D721Med (cell line): ENCODE results near the gene LRSAM1.

ENCODE experiments used
- DNase-seq: peaks from one replicate; pipeline ENCODE4 v3.0.0; 2011; ENCODE audit warnings: low spot score; ENCODE audit not compliant: insufficient read length
- FAIRE-seq: peaks from 2 replicates; lab custom pipeline; 2011; peaks lifted over from hg19 to GRCh38; lab: Jason Lieb, UNC
- CTCF ChIP-seq: IDR thresholded peaks from 2 replicates; pipeline ENCODE4 v1.5.1; 2012; ENCODE audit warnings: mild to moderate bottlenecking, control low read depth; ENCODE audit not compliant: insufficient read depth; ENCODE audit errors: missing control alignments

The LRSAM1 gene

GRCh38 chr9:127536499-127536898, 85.2 kb downstream of the LRSAM1 start:
- FAIRE-seq (no peak), DNase-seq (no peak)
- TF ChIP-seq CTCF, result no peak

DNA sequence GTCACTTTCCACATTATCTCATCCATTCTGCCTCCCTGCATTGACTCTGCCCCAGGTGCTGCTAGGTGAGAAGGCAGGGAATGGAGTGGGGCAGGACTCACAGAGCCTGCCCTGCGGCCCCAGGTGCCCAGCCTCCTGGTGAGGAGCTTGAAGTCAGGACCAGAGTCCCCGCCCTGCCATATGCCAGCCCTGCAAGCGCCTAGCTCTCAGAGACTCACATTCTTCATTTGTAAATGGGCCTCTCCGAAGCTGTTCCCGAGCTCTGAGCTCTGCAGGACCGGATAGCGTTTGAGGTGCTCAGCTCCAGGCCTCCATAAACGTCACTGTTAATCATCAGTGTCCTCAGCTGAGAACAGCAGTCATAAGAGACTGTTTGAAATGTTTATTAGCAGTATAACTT, 85.7 kb downstream of the LRSAM1 start:
- DNase-seq, result peak; percentile 82
- no peak for TF ChIP-seq CTCF
- no peak for FAIRE-seq

GRCh38 chr9:127537792-127538191, 86.5 kb downstream of the LRSAM1 start:
- FAIRE-seq, result no peak
- TF ChIP-seq CTCF, result no peak
- DNase-seq, result peak; percentile 59

GRCh38 chr9:127538849-127539258, 87.5 kb downstream of the LRSAM1 start:
- TF ChIP-seq CTCF, result no peak
- FAIRE-seq (no peak), DNase-seq (no peak)

DNA sequence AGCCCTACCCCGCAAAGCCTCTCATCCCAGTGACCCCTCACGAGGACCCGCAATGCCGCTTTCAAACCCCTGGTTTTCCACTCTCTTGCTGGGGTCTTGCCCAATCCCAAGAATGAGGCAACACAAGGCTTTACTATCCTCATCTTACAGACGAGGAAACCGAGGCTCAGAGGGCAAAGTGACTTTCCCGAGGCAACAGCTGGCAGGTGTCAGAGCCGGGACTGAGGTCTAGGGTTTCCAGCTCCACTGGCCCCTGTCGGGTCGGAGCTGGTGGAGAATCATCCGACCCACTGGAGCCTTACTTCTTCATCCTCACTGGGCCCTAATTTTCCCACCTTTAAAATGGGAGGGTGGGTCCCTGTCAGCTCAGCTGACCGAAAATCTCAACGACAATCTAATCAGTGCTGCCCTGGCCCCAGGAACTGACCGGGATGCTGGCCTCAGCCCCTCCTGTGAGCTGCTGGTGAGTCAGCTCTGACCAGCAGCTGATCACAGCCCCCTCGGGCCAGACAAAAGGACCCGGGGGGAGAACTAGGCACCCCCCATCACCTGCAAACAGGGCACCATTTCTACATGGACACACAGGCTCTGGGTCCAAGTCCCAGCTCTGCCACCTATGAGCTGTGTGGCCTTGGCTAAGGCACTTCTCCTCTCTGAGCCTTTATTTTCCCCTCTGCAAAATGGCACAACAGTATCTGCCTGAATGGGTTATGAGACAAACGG, 88.1 kb downstream of the LRSAM1 start:
- TF ChIP-seq CTCF, result no peak
- DNase-seq (no peak), FAIRE-seq (no peak)

DNA sequence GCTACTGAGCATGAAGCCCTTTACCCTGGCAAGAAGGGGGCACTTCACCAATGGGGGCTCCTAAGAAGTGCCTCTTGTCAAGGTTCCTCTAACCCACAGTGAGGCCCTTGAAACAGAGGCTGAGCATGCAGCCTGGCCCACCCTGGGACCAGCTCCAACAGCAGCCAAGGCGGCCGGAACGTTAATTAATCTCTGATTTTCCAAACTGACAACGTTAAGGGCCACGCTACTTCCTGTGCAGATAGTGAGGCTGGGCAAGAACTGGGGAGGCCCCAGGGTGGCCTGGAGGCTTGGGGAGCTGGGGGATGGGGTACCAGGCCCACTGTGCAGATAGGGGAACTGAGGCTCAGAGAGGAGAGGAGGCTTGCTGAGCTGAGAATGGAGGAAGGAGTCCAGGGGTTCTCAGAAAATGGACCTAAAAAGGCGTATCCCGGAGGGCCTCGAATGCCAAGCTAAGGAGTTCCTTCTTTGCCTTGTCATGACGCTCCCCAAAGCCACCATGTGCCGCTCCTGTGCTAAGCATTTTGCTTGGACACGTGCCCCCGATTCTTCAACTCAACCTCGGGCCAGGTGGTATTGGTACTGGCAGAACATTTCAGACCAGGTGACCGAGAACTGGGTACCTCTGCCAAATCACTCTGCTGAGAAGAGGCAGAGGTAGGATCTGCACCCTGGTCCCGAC, 88.8 kb downstream of the LRSAM1 start:
- FAIRE-seq (no peak), DNase-seq (no peak)
- no peak for TF ChIP-seq CTCF

GRCh38 chr9:127540664-127541041, 89.3 kb downstream of the LRSAM1 start:
- DNase-seq (no peak), FAIRE-seq (no peak)
- no peak for TF ChIP-seq CTCF
